NCI-H1436 treated with DMSO at 0.1 percent for 48 hours (cell line): ENCODE measurements around the gene SPECC1.
"Not testable (repeated sequence)": the region's sequence is repeated elsewhere in the genome, so short reads cannot be mapped to it uniquely, and the experiment has no call there.

ENCODE experiments used
- DNase-seq: peaks from one replicate; lab custom pipeline; 2025; lab: John Stamatoyannopoulos, UW

The SPECC1 gene

DNA sequence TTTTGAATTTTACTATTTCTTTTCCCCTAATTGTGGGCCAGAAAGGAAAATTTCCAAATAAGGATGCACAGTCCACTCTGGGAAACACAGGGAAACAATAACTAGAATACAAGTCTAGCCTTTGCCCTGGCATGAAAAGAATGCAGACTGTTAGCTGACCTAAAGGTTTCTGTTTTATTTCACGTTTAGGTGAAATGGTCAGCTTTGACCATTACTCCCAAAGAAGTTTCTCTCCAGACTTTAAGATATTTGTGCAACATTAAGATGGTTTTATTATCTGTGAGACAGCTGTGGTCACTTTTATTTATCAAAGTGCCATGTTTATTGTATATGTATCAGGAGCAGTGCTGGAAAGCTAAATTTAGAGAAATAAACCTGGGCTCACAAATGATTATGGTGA lies 163.9 kb downstream of the SPECC1 start:
- DNase-seq = no peak

DNA sequence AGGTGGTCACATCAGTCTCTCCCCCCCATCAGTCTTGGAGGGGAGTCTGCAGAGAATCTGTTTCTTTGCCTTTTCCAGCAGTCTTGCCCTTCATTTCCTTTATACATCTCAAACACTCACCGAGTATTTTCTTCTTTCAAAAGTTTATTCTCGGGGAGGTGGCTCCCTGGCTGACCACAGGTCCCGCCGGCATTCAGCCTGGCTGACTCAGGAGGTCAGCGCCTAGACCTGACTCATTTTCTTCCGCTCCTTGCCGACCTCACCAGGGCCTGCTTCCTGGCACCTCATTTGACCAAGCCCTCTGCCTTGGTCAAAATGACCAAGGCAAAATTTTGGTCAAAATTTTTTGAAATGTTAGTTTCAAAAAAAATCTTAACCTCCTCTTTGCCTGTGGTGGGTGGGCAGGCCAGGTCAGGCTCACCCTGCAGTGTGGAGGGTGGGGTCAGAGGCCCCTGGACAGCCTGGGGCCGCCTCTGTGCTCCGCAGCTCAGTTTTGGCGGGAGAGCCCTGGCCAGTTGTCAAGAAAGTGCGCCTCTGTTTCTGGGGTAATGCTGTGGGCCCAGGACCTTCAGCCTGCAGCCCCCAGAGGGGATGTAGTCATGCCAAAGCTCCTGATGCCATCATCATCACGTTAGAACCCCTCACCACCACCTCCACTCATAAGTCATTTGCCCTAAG lies 165.6 kb downstream of the SPECC1 start:
- no peak for DNase-seq

DNA sequence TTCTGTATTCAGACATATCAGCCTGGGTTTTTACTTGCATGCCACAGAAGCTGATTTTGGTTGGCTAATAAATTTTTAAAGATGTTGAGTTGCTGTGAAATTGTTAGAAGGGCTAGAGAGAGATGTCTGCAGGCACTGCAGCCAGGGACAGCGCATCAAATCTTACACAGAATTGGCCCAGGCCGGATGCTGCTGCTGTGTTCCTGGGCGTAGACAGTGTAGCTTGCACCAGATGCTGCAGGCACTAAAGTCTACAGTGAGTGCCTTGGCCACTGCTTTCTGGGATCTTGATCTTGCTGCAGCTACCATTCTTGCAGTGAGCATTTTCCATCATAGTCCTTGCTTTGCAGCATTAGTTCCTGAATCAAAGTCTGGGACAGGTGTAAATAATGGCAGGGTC lies 169.9 kb downstream of the SPECC1 start:
- no peak for DNase-seq

DNA sequence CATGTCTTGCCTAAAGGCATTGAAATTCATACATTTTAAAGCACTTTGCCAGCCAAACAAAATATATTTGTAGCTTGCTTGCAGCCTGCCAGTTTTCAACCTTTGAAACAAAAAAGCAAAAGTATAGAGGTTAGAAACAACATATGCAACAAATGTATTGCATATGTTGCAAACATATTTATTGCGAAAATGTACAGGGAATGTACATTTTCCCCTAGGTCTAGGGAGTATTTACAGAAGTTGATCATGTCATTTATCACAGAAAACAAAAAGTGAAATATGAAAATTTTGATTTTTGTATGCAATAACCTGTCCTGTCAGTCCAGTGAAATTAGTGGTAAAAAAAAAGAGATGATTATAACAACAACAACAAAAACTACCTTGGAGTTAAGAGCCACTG lies 171.5 kb downstream of the SPECC1 start:
- DNase-seq = no peak

DNA sequence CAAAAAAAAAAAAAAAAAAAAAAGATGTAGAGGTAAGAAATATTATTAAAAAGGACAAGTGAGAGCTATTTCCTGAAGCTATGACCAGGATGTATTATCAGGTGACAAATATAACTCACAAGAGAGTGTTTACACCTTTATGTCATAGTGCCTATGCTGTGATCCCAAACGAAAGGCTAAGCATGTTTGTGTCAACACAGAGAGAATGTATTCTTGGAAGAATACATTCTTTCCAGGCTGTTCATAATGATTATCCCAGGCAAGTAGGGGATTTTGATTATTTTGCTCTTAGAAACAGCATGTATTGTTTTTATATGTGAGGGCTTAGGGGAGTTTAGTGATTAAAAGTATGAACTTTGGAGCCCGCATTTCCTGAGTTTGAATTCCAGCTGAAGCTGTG lies 175.0 kb downstream of the SPECC1 start:
- no peak for DNase-seq

DNA sequence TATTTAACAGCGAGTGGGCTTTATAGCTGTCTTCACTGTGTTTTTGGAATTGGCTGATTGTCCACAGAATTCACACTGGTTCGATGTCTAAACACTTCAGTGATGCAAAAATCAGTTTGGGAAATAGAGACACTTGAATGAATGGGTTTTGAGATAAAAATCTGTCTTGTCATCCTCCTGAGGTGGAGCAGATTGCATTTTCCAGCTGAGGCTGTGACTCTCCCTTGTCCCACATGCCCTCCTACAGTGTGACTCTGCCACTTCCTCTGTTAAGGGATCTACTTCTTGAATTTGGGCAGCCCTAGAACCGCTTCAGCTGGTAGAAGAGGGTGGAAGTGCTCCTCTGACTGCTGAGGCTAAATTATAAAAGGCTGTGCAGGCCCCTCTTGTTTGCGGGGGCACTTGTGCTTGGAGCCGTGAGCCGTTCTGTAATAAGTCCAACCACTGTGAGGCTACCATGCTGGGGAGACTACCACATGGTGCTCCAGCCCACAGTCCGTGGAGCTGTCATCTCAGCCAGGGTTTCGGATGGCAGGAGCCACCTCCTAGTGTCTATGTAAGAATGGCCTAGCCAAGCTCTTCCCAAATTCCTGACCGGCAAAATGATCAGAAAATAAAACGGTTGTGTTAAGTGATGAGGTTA lies 175.9 kb downstream of the SPECC1 start:
- no peak for DNase-seq

DNA sequence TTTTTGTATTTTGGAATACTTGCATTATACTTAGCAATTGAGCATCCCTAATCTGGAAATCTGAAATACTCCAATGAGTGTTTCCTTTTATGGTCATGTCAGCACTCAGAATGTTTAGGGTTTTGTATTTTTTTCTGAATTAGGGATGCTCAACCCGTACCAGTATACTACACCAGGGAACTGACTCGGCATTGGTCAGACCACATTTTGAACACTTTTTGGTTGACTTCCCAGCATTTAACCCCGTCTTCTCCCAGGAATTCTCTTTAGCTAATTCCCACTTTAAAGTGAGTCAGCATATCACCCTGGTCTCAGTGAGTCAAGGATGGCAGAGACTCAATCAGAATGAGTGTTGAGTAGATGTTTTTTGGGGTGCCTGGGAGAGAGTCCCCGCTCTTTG lies 177.9 kb downstream of the SPECC1 start:
- no peak for DNase-seq

DNA sequence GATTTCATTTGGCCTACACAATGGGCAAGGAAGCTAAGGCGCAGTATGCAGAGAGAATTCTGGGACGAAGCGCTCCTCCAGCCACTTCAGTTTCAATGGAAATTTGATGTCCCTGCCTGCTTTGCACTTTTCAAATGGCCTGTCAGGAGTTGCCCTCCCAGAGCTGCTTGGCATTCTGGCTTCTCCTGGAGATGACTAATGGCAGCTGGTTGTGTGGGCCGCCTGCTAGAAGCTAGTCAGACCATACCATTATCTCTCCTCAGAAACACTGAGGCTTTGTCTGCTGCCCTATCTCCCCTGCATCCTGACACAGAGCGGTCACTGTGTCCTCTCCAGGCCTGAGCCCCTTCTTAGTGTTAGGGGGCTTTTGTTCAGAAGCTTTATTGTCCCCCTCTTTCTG lies 180.1 kb downstream of the SPECC1 start:
- no peak for DNase-seq

DNA sequence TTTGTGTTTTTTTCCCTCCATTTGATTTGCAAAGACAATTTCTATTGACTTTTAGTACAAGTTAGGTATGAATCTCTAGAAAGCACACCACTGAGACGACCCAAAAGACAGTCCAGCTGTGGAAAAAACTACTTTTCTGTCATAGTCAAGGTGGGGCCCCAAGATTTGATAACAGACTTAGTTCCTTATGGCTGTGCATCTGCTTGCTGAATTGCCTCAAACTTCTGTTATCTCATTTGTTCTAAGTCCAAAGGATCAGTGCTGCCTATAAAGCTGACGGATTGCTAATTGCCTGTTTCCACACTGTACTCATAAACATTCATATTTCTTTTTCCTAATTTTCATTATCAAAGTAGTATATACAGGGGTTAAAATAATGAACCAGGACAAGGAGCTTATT lies 180.8 kb downstream of the SPECC1 start:
- DNase-seq = no peak

DNA sequence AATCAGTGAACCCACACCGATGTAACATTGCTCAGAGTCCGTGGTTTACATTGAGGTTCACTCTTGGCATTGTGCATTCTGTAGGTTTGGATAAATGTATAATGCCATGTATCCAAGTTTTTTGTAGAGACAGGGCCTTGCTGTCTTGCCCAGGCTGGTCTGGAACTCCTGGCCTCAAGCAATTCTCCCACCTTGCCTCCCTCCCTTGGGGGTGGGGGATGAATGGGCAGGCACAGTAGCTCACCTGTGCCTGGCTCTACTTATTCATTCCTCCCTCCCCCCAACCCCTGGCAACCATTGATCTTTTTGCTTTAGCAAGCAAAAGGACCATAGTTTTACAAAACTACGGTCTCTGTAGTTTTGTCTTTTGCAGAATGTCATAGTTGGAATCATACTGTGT lies 181.4 kb downstream of the SPECC1 start:
- DNase-seq = no peak

DNA sequence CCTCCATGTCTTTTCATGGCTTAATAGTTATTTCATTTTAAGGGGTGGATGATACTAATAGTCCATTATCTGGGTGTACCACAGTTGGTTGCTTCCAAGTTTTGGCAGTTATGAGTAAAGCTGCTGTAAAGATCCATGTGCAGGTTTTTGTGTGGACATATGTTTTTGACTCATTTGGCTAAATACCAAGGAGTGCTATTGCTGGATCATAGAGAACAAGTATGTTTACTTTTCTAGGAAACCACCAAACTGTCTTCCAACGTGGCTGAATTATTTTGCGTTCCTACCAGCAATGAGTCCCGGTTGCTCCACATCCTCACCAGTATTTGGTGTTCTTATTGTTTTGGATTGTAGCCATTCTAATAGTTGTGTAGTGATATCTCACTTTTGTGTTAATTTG lies 181.9 kb downstream of the SPECC1 start:
- no peak for DNase-seq

DNA sequence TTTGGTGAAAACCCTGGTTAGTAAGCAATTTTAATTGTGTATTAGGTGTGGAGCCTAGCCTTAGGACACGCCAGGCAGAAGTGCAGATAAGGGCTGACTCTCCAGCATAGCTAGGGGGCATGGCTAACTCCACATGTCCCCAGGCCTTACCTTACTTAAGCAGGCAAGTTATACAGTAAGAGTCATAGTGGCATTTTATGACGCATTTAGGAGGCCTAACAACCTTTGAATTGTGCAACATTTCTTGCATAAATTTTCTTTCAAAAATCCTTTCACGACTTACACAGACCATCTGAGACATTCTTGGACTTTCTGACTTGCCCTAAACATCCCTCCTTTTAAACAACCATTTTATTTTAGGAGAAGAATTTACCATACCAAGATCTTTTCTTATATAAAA lies 187.1 kb downstream of the SPECC1 start:
- not testable (repeated sequence) for DNase-seq

DNA sequence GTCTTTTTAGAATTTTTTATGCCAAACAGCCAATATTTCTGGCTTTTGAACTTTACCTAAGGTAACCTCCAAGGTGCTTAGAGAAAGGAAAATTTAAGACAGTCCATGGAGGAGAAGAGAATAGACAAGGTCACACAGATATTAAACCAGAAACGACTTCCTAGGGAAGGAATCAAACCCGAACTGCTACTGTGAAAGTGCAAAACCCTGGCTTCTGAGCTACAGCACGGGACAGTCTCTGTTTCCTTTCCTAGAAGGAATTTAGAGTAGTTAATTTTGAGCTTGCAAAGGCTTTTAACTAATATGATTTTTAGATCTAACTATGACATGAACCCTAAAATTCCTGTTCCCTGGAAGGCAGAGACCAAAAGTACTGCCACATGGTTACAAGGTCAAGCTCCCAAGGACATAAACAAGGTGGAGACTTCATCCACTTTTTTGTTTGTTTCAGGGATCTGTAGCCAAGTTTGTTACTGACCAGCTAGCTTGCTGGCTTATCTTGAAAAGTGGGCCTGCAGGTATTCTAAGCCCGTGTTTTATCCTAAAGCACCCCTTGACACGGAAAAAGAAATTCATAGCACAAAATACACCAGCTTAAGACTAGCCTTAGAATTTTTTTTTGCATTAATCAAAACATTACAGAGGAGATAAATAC lies 188.2 kb downstream of the SPECC1 start:
- no peak for DNase-seq

DNA sequence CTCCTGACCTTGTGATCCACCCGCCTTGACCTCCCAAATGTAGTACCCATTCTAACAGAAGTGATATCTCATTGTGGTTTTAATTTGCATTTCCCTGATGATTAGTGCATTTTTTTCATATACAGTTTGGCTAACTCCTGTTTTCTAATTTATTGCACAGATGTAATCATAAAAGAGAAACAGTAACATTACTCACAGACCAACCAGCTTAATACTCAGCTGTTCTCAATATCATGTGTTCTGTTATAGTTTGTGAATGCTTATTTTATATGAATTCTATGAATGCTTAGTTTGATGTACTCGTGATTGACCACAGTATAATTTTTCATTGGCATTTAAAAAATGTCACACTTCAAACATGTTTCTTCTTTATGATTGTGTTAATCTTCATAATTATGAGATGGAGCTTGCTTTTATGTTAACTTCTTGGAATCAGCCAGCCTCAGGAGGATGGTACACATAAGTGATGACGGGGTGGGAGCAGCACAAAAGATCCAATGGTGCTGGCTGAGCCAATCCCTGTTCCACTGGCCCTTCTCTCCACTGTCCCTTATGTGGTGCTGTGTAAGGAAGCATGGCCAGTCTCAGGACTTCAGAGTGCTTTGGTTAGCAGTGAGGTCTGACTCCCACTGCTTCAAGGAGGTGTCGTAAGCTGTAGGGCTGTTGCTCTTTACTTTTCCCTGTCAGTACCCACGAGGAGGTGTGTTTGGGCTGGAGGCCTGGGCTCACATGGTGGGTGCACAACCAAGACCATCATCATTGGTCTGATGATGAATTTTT lies 191.0 kb downstream of the SPECC1 start:
- DNase-seq = no peak

DNA sequence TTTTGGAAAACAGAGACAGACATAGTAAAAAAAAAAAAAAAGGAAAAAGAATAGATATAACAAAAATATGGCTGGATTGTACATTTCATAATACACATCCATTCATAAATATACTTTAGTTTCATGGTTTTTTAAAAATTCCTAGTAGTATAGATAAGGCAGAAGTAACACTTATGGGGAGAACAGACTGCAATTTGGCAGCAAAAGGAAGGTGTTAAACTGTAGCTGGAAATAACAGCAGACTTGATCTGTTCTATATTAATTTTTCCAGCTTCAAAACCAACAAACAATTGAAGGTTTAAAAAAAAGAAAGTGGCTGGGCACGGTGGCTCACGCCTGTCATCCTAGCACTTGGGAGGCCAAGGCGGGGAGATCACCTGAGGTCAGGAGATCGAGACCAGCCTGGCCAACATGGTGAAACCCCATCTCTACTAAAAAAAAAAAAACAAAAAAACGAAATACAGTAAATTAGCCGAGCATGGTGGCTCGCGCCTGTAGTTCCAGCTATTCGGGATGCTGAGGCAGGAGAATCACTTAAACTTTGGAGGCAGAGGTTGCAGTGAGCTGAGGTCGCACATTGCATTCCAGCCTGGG lies 191.8 kb downstream of the SPECC1 start:
- no peak for DNase-seq

DNA sequence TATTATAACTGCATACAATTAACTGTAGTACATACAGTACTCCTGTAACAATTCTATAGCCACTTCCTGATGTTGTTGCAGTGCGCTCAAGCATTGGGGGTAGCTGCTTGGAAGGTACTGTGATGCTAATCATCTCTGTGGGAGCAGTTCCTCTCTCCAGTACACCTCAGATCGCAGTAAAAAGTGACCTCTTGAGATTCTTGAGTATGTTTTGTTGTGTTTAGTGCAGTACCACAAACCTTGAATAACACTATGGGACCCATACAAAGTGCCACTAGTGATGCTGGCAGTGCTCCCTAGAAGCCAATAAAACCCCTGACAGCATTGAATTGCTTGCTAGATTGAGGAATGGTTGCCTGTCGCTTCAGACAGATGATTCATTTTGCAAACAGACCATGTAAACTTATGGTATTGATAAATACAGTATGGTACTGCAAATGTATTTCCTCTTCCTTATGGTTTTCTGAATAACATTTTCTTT lies 193.0 kb downstream of the SPECC1 start:
- DNase-seq = no peak

DNA sequence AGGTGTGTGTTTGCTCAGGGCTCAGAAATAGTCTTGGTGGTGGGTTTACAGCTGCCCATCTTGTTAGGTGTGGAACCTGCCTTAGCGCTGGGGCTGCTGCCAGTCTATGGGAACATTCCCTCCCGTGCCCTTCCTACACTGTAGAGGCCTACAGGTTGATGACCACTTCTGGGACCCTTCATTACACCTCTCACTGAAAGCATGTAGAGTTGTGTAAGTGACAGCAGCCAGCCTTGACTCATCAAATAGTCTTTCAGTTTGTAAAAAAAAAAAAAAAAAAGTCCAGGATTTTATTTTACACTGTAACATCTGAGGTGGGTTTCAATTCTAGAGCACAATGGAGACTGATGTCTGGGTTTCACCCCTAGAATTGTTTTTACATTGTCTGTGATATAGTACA lies 193.9 kb downstream of the SPECC1 start:
- DNase-seq = no peak

DNA sequence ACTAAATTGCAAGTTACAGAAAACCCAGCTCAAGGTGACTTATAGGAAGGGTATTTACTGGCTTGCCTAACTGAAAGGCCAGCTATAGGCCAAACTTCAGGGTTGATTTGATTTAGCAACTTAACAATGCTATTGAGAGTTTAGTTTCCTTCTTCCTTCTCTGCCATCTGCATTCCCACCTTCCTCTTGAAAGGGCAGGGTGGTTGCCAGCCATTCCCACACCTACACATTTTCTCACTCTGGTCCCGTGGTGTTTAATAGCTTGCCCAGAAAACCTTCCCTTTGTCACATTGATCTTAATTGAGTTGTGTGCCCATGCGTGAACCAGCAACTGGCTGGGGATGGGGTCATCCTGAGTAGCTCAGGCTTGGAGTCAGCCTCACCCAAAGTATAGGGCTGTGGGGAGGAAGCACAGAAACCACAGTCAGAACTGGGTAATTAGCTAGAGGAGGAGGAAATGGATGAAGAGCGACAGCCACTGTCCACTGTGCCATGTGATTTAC lies 194.7 kb downstream of the SPECC1 start:
- DNase-seq = no peak

DNA sequence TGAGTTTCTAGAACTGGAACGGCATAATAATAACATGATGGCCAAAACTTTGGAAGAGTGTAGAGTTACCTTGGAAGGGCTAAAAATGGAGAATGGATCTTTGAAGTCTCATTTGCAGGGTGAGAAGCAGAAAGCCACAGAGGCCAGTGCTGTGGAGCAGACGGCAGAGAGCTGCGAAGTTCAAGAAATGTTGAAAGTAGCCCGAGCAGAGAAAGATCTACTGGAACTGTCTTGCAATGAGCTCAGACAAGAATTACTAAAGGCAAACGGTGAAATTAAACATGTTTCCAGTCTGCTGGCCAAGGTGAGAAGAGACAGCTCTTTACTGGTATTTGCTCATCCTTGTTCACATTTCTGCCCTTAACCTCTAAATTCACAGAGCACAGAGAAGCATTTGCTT lies 196.4 kb downstream of the SPECC1 start:
- no peak for DNase-seq

DNA sequence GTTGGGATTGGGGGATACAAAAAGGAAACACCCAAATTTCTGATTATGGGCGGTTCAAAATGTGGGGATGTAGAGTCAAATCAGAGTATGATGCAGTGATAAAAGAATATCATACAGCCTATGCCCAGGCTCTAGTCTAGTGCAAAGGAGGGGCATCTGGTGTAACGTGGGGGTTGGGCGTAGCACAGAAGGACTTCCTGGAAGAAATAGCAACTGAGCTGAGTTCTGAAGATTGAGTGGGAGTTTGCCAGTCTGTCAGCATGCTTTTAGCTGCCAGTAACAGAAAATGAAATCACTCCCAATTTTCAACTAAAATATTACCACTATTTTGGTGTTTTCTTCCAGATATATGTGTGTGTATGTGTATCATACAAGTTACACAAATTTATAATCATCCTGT lies 196.9 kb downstream of the SPECC1 start:
- no peak for DNase-seq

DNA sequence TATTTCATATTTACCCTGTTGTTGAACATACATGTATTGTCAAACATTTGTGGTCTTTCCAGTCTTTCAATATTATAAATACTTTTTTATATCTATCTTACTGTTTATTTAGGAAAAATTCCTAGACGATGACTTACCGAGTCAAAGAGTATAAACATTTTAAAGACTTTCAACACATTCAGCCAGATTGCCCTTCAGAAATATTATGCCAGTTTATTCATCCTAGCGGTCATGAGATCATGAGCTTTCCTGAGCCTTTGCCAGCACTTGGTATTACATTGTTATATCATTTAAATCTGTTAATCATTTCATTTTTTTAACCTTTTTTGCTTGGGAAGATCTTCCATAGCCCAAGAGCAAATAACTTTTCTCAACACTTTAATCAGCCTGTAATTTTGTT lies 197.4 kb downstream of the SPECC1 start:
- DNase-seq = no peak
